ENCODE data around the gene YDJC. TPM values are rescaled to one million over a fixed set of nuclear protein-coding genes. Genes with fewer than 3 reads are reported as not detected.
"Not testable (repeated sequence)": the region's sequence is repeated elsewhere in the genome, so short reads cannot be mapped to it uniquely, and the experiment has no call there.

YDJC gene
- total RNA-seq, 2 experiments from 2014 or later = 80.6 to 80.7 TPM

GRCh38 chr22:21652547-21653545 lies 23.0 kb upstream of the YDJC start:
- ChIA-PET POLR2A (interaction anchor here (0.6 to 2.6 kb wide), 4 partner anchors 11 to 134 kb away, joined by 3 to 14 read pairs (median 4); partner anchors contain the start of genes PPIL2 and SDF2L1), CTCF (interaction anchor here (1.2 to 3.4 kb wide), 4 partner anchors 10 to 23 kb away, joined by 3 to 18 read pairs (median 8); partner anchors contain the start of genes PPIL2, SDF2L1 and YDJC)

GRCh38 chr22:21652010-21652546 lies 22.3 kb upstream of the YDJC start:
- ChIA-PET CTCF (interaction anchor here (1.2 to 3.4 kb wide), 4 partner anchors 10 to 23 kb away, joined by 3 to 18 read pairs (median 8); partner anchors contain the start of genes PPIL2, SDF2L1 and YDJC), POLR2A (interaction anchor here (0.6 to 2.6 kb wide), 3 partner anchors 10 to 135 kb away, joined by 3 to 14 read pairs (median 3); partner anchors contain the start of gene SDF2L1)

GRCh38 chr22:21651521-21652009 lies 21.7 kb upstream of the YDJC start:
- ChIA-PET CTCF (interaction anchor here (1.2 to 3.4 kb wide), 4 partner anchors 9 to 22 kb away, joined by 3 to 18 read pairs (median 8); partner anchors contain the start of genes PPIL2, SDF2L1 and YDJC), POLR2A (interaction anchor here (2.6 kb wide), 1 partner anchor 9 kb away, joined by 14 read pairs; the partner anchor contains the start of gene SDF2L1)

GRCh38 chr22:21650823-21651520 lies 21.1 kb upstream of the YDJC start:
- ChIA-PET POLR2A (interaction anchor here (2.6 kb wide), 1 partner anchor 9 kb away, joined by 14 read pairs; the partner anchor contains the start of gene SDF2L1), CTCF (interaction anchor here (2.0 kb wide), 1 partner anchor 15 kb away, joined by 4 read pairs; the partner anchor contains the start of gene PPIL2)

- CTCF ChIA-PET = no interaction called here
- POLR2A ChIA-PET = no interaction called here
These were observed 20.5 kb upstream of the YDJC start for GRCh38 chr22:21650280-21650679.

- POLR2A ChIA-PET = interaction anchor here (0.6 to 0.9 kb wide), 2 partner anchors 18 to 78 kb away, joined by 4 to 10 read pairs; no protein-coding TSS in a partner anchor
- CTCF ChIA-PET = interaction anchor here (0.5 to 2.5 kb wide), 10 partner anchors 11 to 1546 kb away, joined by 3 to 16 read pairs (median 3); partner anchors contain the start of gene CCDC116
These were observed 17.1 kb upstream of the YDJC start for GRCh38 chr22:21646608-21647590.

GRCh38 chr22:21645513-21645912 lies 15.7 kb upstream of the YDJC start:
- CTCF ChIA-PET = interaction anchor here (0.7 to 2.5 kb wide), 3 partner anchors 10 to 17 kb away, joined by 3 to 16 read pairs (median 5); no protein-coding TSS in a partner anchor
- POLR2A ChIA-PET = not testable (repeated sequence)

GRCh38 chr22:21643533-21644357 lies 13.9 kb upstream of the YDJC start:
- CTCF ChIA-PET = interaction anchor here (1.2 to 3.3 kb wide), 8 partner anchors 10 to 67 kb away, joined by 3 to 61 read pairs (median 4); partner anchors contain the start of genes CCDC116 and YDJC

GRCh38 chr22:21642584-21643448 lies 13.0 kb upstream of the YDJC start:
- ChIA-PET POLR2A (interaction anchor here (0.6 to 4.4 kb wide), 7 partner anchors 9 to 1543 kb away, joined by 3 to 84 read pairs (median 5); partner anchors contain the start of genes CCDC116, PPIL2 and YDJC), CTCF (interaction anchor here (0.5 to 3.3 kb wide), 12 partner anchors 9 to 77 kb away, joined by 3 to 61 read pairs (median 4); partner anchors contain the start of genes CCDC116 and YDJC)

More at GRCh38 chr22:21643533-21644357, 13.9 kb upstream of the YDJC start:
- POLR2A ChIA-PET = interaction anchor here (1.0 to 4.4 kb wide), 3 partner anchors 13 to 56 kb away, joined by 4 to 84 read pairs (median 6); partner anchors contain the start of genes CCDC116, PPIL2 and YDJC

- ChIA-PET CTCF (interaction anchor here (0.5 to 3.3 kb wide), 9 partner anchors 9 to 73 kb away, joined by 3 to 61 read pairs (median 6); partner anchors contain the start of genes CCDC116 and YDJC), POLR2A (interaction anchor here (1.6 to 4.4 kb wide), 4 partner anchors 10 to 23 kb away, joined by 5 to 84 read pairs (median 10); partner anchors contain the start of genes CCDC116, PPIL2 and YDJC)
These were observed 12.2 kb upstream of the YDJC start, which contains the start of gene SDF2L1 for GRCh38 chr22:21641789-21642583. Gene SDF2L1 (plus strand): TSS chr22:21642302. CDS start chr22:21642337, 35 bp downstream.

- CTCF ChIA-PET = interaction anchor here (0.5 to 3.3 kb wide), 5 partner anchors 12 to 72 kb away, joined by 3 to 61 read pairs (median 6); partner anchors contain the start of gene YDJC
- POLR2A ChIA-PET = interaction anchor here (1.6 to 4.4 kb wide), 4 partner anchors 11 to 24 kb away, joined by 5 to 84 read pairs (median 10); partner anchors contain the start of genes CCDC116, PPIL2 and YDJC
These were observed 11.6 kb upstream of the YDJC start for GRCh38 chr22:21641417-21641788.

GRCh38 chr22:21640810-21641209 lies 11.0 kb upstream of the YDJC start:
- ChIA-PET POLR2A (interaction anchor here (1.6 to 4.4 kb wide), 3 partner anchors 10 to 17 kb away, joined by 5 to 84 read pairs (median 14); partner anchors contain the start of genes CCDC116 and YDJC), CTCF (interaction anchor here (1.4 to 3.3 kb wide), 2 partner anchors 11 to 55 kb away, joined by 6 to 61 read pairs; partner anchors contain the start of gene YDJC)

GRCh38 chr22:21639359-21639758 lies 9.5 kb upstream of the YDJC start:
- POLR2A ChIA-PET = no interaction called here
- CTCF ChIA-PET = no interaction called here

- CTCF ChIA-PET, POLR2A ChIA-PET: not testable (repeated sequence)
These were observed 7.6 kb upstream of the YDJC start for GRCh38 chr22:21637450-21637849.

Data from activated CD8-positive, alpha-beta memory T cell treated with anti-CD3 and anti-CD28 coated beads for 36 hours (primary cell).